Activated T-helper 9 cell treated with anti-CD3 and anti-CD28 coated beads, Interleukin-2, amount 50 U/mL, for 16 hours (primary cell): ENCODE results near the gene EFCC1.
"Not testable (repeated sequence)": the region's sequence is repeated elsewhere in the genome, so short reads cannot be mapped to it uniquely, and the experiment has no call there.

Source experiments
- DNase-seq: peaks from one replicate; pipeline ENCODE4 v3.0.0-alpha.2; 2020; ENCODE audit warnings: low read depth

The EFCC1 gene

GRCh38 chr3:129056451-129057173 is 55.5 kb downstream of the EFCC1 start:
- no peak for DNase-seq

- DNase-seq = no peak
Measured at GRCh38 chr3:129057249-129057648, 56.1 kb downstream of the EFCC1 start.

- DNase-seq = no peak
Measured at GRCh38 chr3:129058441-129059200, 57.5 kb downstream of the EFCC1 start.

- DNase-seq = no peak
Measured at GRCh38 chr3:129059311-129059958, 58.3 kb downstream of the EFCC1 start.

- DNase-seq = no peak
Measured at GRCh38 chr3:129060276-129061022, 59.3 kb downstream of the EFCC1 start, which contains the start of gene GP9. Gene GP9 (plus strand): TSS chr3:129060779. CDS start chr3:129061740, 961 bp downstream.

- DNase-seq = no peak
Measured at GRCh38 chr3:129061023-129061887, 60.2 kb downstream of the EFCC1 start.

GRCh38 chr3:129061888-129062834 is 61.1 kb downstream of the EFCC1 start:
- DNase-seq = no peak

GRCh38 chr3:129063091-129063640 is 62.1 kb downstream of the EFCC1 start:
- DNase-seq = no peak

GRCh38 chr3:129063841-129064482 is 62.9 kb downstream of the EFCC1 start:
- DNase-seq = no peak

GRCh38 chr3:129065016-129065719 is 64.1 kb downstream of the EFCC1 start:
- DNase-seq = no peak

- no peak for DNase-seq
Measured at GRCh38 chr3:129065720-129066073, 64.6 kb downstream of the EFCC1 start.

GRCh38 chr3:129067719-129068118 is 66.6 kb downstream of the EFCC1 start:
- not testable (repeated sequence) for DNase-seq

GRCh38 chr3:129068291-129068886 is 67.3 kb downstream of the EFCC1 start:
- DNase-seq = no peak

GRCh38 chr3:129069313-129070085 is 68.4 kb downstream of the EFCC1 start:
- not testable (repeated sequence) for DNase-seq

- no peak for DNase-seq
Measured at GRCh38 chr3:129070086-129070885, 69.2 kb downstream of the EFCC1 start.

GRCh38 chr3:129077222-129077621 is 76.1 kb downstream of the EFCC1 start:
- no peak for DNase-seq

- DNase-seq = no peak
Measured at GRCh38 chr3:129078510-129078909, 77.4 kb downstream of the EFCC1 start.
